AG10803 (cell line): ENCODE data around the gene VDR.

Source experiments
- DNase-seq: peaks from one replicate; pipeline ENCODE4 v3.0.0; 2010; ENCODE audit warnings: low read depth
- H3K4me3 ChIP-seq: 2 replicates; pipeline ENCODE4 v1.5.1; 2011; ENCODE audit warnings: mild to moderate bottlenecking, low read length, control low read depth
- CTCF ChIP-seq: conservative IDR thresholded peaks from 2 replicates; pipeline ENCODE4 v1.5.1; 2011; ENCODE audit warnings: mild to moderate bottlenecking, low read length, control low read depth, inconsistent platforms

VDR gene

GRCh38 chr12:47909839-47910465 is 5.2 kb upstream of the VDR start:
- DNase-seq, result no peak
- no peak for TF ChIP-seq CTCF
- H3K4me3 ChIP-seq, result no peak overlapping the region

GRCh38 chr12:47908738-47909137 is 3.9 kb upstream of the VDR start:
- no peak for DNase-seq
- H3K4me3 ChIP-seq, result no peak overlapping the region
- TF ChIP-seq CTCF, result no peak

GRCh38 chr12:47907851-47908454 is 3.2 kb upstream of the VDR start:
- H3K4me3 ChIP-seq, result no peak overlapping the region
- TF ChIP-seq CTCF, result no peak
- DNase-seq, result no peak

- H3K4me3 ChIP-seq, result peak overlapping the region; percentile 92
- DNase-seq, result peak; percentile 89
- no peak for TF ChIP-seq CTCF
These were observed 674 bp downstream of the VDR start for GRCh38 chr12:47903927-47904712.

GRCh38 chr12:47903151-47903611 is 1.6 kb downstream of the VDR start:
- peak overlapping the region; percentile 92 for H3K4me3 ChIP-seq
- no peak for TF ChIP-seq CTCF
- DNase-seq, result peak; percentile 96

- DNase-seq, result no peak
- no peak for TF ChIP-seq CTCF
- peak overlapping the region; percentile 92 for H3K4me3 ChIP-seq
These were observed 2.6 kb downstream of the VDR start for GRCh38 chr12:47902131-47902639.
